Kidney epithelial cell (primary cell): Measurements from ENCODE around the gene SPTBN1. TPM values are rescaled to one million over a fixed set of nuclear protein-coding genes. Genes with fewer than 3 reads are reported as not detected.

Experiments
- DNase-seq: peaks from one replicate; pipeline ENCODE4 v3.0.0-alpha.2; 2010; ENCODE audit warnings: low read depth
- H3K27me3 ChIP-seq: 2 replicates; pipeline ENCODE4 v1.6.0; 2011; ENCODE audit warnings: low read length; ENCODE audit not compliant: control insufficient read depth, insufficient read depth
- H3K36me3 ChIP-seq: 2 replicates; pipeline ENCODE4 v1.5.1; 2011; ENCODE audit warnings: low read length; ENCODE audit not compliant: control insufficient read depth, insufficient read depth
- H3K4me3 ChIP-seq: 2 replicates; pipeline ENCODE4 v1.5.1; 2011; ENCODE audit warnings: low read depth, mild to moderate bottlenecking, control low read depth, low read length
- total RNA-seq: library from RNA; depleted of rRNA; stranded (reverse); fragments of >200 nt; gene quantifications from 2 replicates; pipeline ENCODE4 v1.2.3, GENCODE V29; 2015
- TF ChIP-seq, protein P1 (sequence below): IDR thresholded peaks from 2 replicates; pipeline ENCODE4 v1.5.1; 2011; ENCODE audit warnings: mild to moderate bottlenecking, moderate library complexity, low read length, control low read depth, inconsistent platforms; ENCODE audit not compliant: insufficient read depth, poor library complexity, severe bottlenecking

Gene SPTBN1
- total RNA-seq, 1 donor from 2014 or later = 492 TPM

DNA sequence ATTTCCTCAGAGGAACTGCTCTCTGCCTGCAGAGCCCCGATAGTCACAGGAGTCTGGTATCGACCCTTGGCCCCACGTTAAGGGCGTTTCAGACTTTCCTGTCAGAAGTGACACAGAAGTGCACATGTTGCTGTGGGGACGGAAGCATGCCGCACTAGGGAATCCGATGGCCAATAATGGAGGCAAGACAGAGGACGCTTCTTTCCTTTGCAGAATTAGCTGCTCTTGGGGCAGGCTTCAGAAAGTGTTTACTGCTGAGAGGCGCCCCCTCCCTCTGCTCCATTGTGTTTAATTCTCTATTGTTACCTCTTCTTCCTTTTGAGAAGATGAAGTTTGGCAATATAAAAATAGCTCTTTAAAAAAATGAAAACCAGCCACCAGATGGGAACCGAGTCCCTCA lies 148.7 kb downstream of the SPTBN1 start:
- no peak overlapping the region for H3K4me3 ChIP-seq
- DNase-seq = no peak
- H3K27me3 ChIP-seq = no peaks in the 10 kb centered on the region
- TF ChIP-seq, protein P1, sequence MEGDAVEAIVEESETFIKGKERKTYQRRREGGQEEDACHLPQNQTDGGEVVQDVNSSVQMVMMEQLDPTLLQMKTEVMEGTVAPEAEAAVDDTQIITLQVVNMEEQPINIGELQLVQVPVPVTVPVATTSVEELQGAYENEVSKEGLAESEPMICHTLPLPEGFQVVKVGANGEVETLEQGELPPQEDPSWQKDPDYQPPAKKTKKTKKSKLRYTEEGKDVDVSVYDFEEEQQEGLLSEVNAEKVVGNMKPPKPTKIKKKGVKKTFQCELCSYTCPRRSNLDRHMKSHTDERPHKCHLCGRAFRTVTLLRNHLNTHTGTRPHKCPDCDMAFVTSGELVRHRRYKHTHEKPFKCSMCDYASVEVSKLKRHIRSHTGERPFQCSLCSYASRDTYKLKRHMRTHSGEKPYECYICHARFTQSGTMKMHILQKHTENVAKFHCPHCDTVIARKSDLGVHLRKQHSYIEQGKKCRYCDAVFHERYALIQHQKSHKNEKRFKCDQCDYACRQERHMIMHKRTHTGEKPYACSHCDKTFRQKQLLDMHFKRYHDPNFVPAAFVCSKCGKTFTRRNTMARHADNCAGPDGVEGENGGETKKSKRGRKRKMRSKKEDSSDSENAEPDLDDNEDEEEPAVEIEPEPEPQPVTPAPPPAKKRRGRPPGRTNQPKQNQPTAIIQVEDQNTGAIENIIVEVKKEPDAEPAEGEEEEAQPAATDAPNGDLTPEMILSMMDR = no peak
- H3K36me3 ChIP-seq = no peaks in the 10 kb centered on the region

DNA sequence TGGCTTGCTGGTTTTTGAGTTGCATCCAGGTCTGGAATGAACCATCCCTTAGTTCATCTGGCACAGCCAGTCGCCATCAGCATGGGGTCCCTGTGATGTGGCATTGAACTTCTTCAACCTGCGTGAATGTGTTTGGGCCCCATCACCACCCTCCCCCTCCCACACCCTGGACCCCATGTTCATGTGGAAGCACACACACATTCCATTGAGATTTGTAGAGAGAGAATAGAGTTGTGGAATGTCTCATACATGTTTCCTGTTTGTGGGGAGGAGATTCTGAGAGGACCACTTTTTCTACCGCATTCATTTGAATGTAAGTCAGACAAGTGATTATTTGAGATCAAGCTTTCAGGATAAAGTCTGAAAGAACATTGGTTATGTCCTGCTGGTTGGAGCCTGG lies 149.7 kb downstream of the SPTBN1 start:
- TF ChIP-seq, protein P1 = no peak
- no peaks in the 10 kb centered on the region for H3K36me3 ChIP-seq
- no peaks in the 10 kb centered on the region for H3K27me3 ChIP-seq
- no peak for DNase-seq
- no peak overlapping the region for H3K4me3 ChIP-seq

DNA sequence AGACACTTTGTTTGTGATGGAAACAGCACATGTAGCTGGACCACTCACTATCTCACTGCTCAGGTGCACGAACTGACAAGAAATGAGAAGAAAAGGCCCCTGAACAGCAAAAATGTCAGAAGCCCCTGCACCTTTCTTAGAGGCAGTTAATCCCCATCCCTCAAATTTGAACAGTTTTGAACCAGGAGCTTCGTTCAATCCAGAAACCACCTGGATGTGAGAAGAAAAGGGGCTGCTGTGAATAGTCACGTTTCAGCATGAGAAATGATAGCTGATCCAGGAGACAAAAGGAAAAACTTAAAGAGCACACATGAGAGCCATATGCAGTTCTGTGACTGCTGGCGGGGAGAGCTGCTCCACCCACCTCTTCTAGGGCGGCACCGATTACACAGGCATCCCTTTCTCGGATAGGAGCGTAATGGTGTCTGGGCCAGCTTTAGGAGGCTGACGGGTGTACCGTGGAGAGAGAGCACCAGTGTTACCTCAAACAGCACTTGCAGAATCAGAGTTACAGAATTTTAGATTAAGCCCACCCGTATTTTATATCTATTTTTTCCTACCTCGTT lies 150.3 kb downstream of the SPTBN1 start:
- Histone ChIP-seq H3K4me3 (no peak overlapping the region), H3K36me3 (no peaks in the 10 kb centered on the region), H3K27me3 (no peaks in the 10 kb centered on the region)
- TF ChIP-seq, protein P1 = no peak
- DNase-seq = no peak

DNA sequence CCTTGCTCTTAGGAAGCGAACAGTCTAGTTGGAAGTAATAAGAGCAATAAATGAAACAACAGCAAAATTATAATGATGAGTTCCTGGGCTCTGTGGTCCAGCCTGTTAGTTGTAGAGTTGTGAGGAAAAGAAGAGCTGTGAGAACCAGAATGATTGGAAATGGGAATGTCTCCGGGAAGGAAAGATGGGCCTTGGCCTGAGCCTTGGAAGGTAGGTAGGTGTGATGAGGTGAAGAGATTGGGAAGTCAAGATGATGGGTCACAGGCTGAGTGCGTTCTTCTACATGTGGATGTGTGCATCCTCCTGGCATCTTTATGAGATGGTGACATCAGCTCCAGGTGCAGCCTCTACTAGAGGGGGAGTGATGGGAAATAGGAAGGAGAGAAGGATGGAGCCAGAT lies 152.1 kb downstream of the SPTBN1 start:
- Histone ChIP-seq H3K36me3 (no peaks in the 10 kb centered on the region), H3K4me3 (no peak overlapping the region), H3K27me3 (no peaks in the 10 kb centered on the region)
- TF ChIP-seq, protein P1 = no peak
- DNase-seq = no peak

DNA sequence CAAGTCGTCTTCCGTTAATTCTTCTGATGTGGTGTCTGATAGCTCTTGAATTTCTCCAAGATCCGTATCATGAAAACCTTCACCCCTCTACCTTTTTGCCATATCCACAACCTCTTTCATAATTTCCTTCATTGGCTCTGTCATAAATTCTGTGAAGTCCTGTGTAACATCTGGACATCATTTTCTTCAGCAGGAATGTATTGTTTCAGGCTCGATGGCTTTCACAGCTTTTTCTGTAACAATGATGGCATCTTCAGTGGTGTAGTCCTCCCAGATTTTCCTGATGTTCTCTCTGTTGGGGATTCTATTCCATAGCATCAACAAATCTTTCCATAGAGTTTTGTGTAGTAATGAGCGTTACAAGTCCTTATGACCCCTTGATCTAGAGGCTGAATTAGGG lies 153.1 kb downstream of the SPTBN1 start:
- no peak overlapping the region for H3K4me3 ChIP-seq
- DNase-seq = no peak
- TF ChIP-seq, protein P1 = no peak
- H3K27me3 ChIP-seq = no peaks in the 10 kb centered on the region
- no peaks in the 10 kb centered on the region for H3K36me3 ChIP-seq

DNA sequence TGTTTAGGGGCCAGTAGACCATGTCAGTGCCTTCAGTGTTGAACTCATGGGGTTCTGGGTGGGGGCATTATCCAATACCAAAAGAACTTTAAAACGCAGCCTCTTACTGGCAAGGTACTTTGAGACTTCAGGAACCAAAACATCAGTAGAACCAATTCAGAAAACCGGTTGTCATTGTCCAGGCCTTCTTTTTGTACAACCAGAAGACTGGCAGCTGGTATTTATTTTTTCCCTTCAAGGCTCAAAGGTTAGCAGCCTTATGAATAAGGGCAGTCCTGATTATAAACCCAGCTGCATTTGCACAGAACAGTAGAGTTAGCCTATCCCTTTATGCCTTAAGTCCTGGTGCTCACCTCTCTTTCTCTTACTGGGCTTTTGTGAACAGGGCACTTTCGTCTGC lies 153.5 kb downstream of the SPTBN1 start:
- H3K27me3 ChIP-seq = no peaks in the 10 kb centered on the region
- TF ChIP-seq, protein P1 = no peak
- no peak for DNase-seq
- no peak overlapping the region for H3K4me3 ChIP-seq
- H3K36me3 ChIP-seq = no peaks in the 10 kb centered on the region
